BJ (cell line): ENCODE results near the gene ANKRD34A. TPM values are rescaled to one million over a fixed set of nuclear protein-coding genes. Genes with fewer than 3 reads are reported as not detected.

Source experiments
- CTCF ChIA-PET: fragments of 350-600 bp; formaldehyde crosslinking; extraction: SDS; loops from one replicate; lab custom pipeline; 2021; ENCODE audit warnings: antibody characterized with exemption, inconsistent platforms; lab: Yijun Ruan, JAX
- POLR2A ChIA-PET: fragments of 300-600 bp; sonication (Branson Sonifier 250); formaldehyde crosslinking; extraction: SDS; loops from one replicate; lab custom pipeline; 2021; ENCODE audit warnings: antibody characterized with exemption; lab: Charles Lee
- DNase-seq: peaks from one replicate; pipeline ENCODE4 v3.0.0-alpha.2; 2011; ENCODE audit warnings: low read depth
- H3K27me3 ChIP-seq: 2 replicates; pipeline ENCODE4 v1.6.0; 2011; ENCODE audit warnings: low read length; ENCODE audit not compliant: control insufficient read depth, insufficient read depth
- H3K36me3 ChIP-seq: 2 replicates; pipeline ENCODE4 v1.5.1; 2011; ENCODE audit warnings: low read length; ENCODE audit not compliant: control insufficient read depth, insufficient read depth
- H3K4me3 ChIP-seq: 2 replicates; pipeline ENCODE4 v1.5.1; 2011; ENCODE audit warnings: low read depth, mild to moderate bottlenecking, control low read depth, low read length
- polyA plus RNA-seq: library from polyadenylated mRNA; depleted of rRNA; stranded (reverse); fragments of >200 nt; gene quantifications from 2 replicates; pipeline ENCODE4 v1.2.3, GENCODE V29; 2011
- TF ChIP-seq, protein P1 (sequence below): IDR thresholded peaks from 2 replicates; pipeline ENCODE4 v1.5.1; 2011; ENCODE audit warnings: low read depth, mild to moderate bottlenecking, control low read depth, inconsistent platforms, low read length, moderate library complexity; ENCODE audit not compliant: insufficient read depth

The ANKRD34A gene
- polyA plus RNA-seq, 1 experiment: 1.3 TPM

DNA sequence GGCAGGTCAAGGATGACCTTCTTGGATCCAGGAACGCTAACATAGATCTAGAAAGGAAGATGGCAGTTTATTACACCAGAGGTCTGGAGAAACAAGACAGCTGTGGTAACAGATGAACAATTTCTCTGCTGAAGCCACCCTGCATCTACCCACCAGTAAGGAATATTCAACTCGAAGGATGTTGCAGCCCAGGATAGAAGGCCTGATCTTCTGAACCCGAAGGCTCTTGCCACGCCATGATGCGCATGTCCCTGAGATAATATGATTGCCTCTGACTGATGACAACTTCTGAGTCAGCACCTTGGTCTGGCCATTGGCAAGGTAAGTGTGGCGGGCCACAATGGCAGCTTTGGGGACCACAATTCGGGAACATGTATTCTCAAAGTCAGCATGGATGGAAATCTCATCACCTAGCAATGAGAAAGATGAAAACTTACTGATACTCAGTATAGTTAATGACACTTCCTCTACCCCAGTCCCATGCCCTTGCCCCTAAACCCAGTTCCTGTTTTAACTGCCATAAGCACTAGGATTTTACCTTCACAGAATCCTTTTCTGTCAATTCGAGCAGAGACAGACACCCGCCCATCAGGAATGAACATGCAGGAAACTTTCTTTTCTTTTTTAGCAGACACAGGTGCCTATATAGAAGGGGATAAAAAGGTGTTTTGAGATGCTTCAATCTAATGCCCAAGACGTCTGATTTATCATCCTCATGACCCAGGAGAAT, 30.2 kb upstream of the ANKRD34A start:
- no peak for DNase-seq
- Histone ChIP-seq H3K36me3 (peaks cover 21% of the 10 kb centered on the region), H3K4me3 (peak overlapping the region; percentile 56), H3K27me3 (no peaks in the 10 kb centered on the region)
- ChIA-PET POLR2A (no interaction called here), CTCF (interaction anchor here (1.3 to 12.4 kb wide), 3 partner anchors 8 to 17 kb away, joined by 3 to 117 read pairs (median 6); no protein-coding TSS in a partner anchor)
- TF ChIP-seq, protein P1, sequence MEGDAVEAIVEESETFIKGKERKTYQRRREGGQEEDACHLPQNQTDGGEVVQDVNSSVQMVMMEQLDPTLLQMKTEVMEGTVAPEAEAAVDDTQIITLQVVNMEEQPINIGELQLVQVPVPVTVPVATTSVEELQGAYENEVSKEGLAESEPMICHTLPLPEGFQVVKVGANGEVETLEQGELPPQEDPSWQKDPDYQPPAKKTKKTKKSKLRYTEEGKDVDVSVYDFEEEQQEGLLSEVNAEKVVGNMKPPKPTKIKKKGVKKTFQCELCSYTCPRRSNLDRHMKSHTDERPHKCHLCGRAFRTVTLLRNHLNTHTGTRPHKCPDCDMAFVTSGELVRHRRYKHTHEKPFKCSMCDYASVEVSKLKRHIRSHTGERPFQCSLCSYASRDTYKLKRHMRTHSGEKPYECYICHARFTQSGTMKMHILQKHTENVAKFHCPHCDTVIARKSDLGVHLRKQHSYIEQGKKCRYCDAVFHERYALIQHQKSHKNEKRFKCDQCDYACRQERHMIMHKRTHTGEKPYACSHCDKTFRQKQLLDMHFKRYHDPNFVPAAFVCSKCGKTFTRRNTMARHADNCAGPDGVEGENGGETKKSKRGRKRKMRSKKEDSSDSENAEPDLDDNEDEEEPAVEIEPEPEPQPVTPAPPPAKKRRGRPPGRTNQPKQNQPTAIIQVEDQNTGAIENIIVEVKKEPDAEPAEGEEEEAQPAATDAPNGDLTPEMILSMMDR: no peak

DNA sequence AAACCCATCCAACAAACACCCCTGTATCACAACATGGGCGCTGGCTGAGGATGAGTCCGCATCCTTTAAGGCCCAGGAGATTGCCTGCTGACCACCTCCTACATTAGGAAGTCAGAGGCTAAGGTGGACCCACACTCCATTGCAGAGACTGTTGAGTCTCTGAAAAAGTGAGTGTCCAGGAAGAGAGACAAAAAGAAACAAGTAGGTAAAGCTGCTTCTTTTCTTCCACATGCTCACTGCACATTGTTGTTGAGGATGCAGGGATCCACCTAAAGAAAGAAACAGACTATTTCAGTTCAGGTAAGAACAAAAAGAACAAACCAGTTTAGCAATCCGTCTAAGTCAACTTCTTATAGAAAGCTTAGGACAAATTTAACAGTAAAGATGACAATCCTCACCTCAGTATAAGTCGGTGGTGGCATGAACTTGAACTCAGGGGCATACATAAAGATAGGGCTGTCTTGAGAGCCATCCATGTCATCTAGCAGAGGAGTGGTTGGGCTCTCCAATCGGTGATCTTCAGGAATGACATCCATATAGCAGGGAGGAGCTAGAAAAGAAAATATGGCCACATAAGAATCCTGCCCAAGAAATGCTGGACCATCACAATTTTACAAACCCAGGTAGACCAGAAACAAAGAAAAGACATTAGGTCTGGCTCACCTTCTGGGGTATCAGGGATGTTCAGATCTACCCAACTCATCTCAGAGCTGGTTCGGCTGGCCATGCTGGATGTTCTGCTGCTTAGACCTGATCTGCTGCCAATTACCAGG, 29.4 kb upstream of the ANKRD34A start:
- CTCF ChIA-PET: interaction anchor here (1.3 to 12.4 kb wide), 2 partner anchors 9 to 16 kb away, joined by 6 to 117 read pairs; no protein-coding TSS in a partner anchor
- H3K36me3 ChIP-seq: peaks cover 21% of the 10 kb centered on the region
- no peak for DNase-seq
- POLR2A ChIA-PET: no interaction called here
- H3K4me3 ChIP-seq: peak overlapping the region; percentile 56
- TF ChIP-seq, protein P1: no peak
- no peaks in the 10 kb centered on the region for H3K27me3 ChIP-seq

DNA sequence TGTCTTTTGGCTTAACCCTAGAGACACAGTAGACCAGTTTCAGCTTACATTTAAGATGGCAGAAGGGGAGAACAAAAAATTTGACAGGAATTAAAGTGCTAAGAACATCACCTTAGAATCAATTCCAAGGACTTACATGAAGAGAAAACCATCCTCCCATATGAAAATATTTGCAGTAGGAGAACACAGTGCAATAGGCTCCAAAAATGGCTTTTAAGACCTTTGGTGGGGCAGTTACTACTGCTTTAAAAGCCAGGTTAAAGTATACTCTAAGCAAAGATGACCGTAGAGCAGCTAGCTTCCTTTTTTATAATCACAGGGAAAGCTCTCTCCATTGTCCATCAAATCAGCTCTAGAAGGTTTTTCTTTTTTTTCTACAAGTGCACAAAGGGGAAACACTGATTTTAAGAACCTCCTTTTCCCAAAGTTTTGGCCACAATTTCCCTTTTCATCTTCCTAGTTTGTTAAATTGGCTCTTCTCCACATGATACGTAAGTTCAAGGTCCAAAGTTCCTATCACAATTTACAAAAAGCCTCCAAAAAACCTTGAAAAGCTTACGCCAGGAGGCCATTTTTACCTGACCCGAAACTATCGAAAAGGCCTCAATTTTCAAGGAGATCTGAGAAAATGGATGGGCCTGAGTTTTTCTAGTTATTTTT, 28.7 kb upstream of the ANKRD34A start:
- no peak for DNase-seq
- no peaks in the 10 kb centered on the region for H3K27me3 ChIP-seq
- H3K36me3 ChIP-seq: peaks cover 21% of the 10 kb centered on the region
- POLR2A ChIA-PET: interaction anchor here (0.6 kb wide), 1 partner anchor 16 kb away, joined by 4 read pairs; no protein-coding TSS in a partner anchor
- TF ChIP-seq, protein P1: no peak
- H3K4me3 ChIP-seq: peak overlapping the region; percentile 56
- CTCF ChIA-PET: interaction anchor here (1.3 to 12.4 kb wide), 3 partner anchors 10 to 15 kb away, joined by 5 to 117 read pairs (median 6); no protein-coding TSS in a partner anchor

DNA sequence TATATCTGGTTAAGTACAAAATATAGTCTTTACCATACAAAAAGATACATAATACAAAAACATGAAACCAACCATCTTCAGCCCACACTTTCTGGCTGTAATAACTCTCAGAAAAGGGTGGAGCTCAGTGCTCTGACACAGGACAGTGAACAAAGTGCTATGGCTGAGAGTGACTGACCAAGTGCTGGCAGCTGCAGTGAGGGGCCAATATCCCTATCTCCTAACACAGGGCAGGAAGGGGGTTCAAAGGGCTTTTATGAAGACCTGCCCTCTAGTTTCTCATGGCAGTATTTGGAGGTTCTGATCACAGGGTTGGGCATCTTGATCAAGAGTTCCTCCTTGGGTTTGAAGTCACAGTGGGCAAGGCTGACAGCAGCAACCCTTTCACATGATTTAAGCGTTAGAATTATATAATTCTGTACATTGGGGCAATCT, 28.1 kb upstream of the ANKRD34A start:
- ChIA-PET CTCF (interaction anchor here (1.2 to 12.4 kb wide), 3 partner anchors 10 to 14 kb away, joined by 4 to 117 read pairs (median 5); no protein-coding TSS in a partner anchor), POLR2A (interaction anchor here (0.6 kb wide), 1 partner anchor 17 kb away, joined by 4 read pairs; no protein-coding TSS in a partner anchor)
- Histone ChIP-seq H3K27me3 (no peaks in the 10 kb centered on the region), H3K36me3 (peaks cover 21% of the 10 kb centered on the region), H3K4me3 (peak overlapping the region; percentile 56; the same call in 1 of the 2 replicates)
- no peak for DNase-seq
- TF ChIP-seq, protein P1: no peak
